ENCODE measurements around the gene EME1.
"Not testable (repeated sequence)": the region's sequence is repeated elsewhere in the genome, so short reads cannot be mapped to it uniquely, and the experiment has no call there.

EME1 gene

GRCh38 chr17:50372758-50373556 lies at the start of gene EME1, which contains the start of gene MRPL27:
Gene EME1, plus strand, starts transcription at chr17:50373229. Its CDS starts 1,980 bp downstream, at chr17:50375209.
Gene MRPL27, minus strand, starts transcription at chr17:50373184. Its CDS starts 14 bp downstream, at chr17:50373170.
- DNase-seq (ENCODE audit: low read depth in 2 of 2): peak; percentile 69 to 72

- DNase-seq (ENCODE audit: low read depth in 2 of 2): no peak
These were observed 47.1 kb upstream of the EME1 start for GRCh38 chr17:50325906-50326305.

GRCh38 chr17:50326831-50327364 lies 46.1 kb upstream of the EME1 start:
- no peak for DNase-seq (ENCODE audit: low read depth in 2 of 2)

- DNase-seq (ENCODE audit: low read depth in 2 of 2): no peak
These were observed 44.4 kb upstream of the EME1 start for GRCh38 chr17:50328363-50329325.

GRCh38 chr17:50329716-50330115 lies 43.3 kb upstream of the EME1 start:
- DNase-seq (ENCODE audit: low read depth in 2 of 2): no peak

- DNase-seq (ENCODE audit: low read depth in 2 of 2): no peak
These were observed 42.8 kb upstream of the EME1 start for GRCh38 chr17:50330151-50330775.

- DNase-seq (ENCODE audit: low read depth in 2 of 2): no peak
These were observed 41.8 kb upstream of the EME1 start for GRCh38 chr17:50331085-50331791.

- DNase-seq (ENCODE audit: low read depth in 2 of 2): no peak
These were observed 40.8 kb upstream of the EME1 start for GRCh38 chr17:50332196-50332595.

GRCh38 chr17:50333291-50334057 lies 39.6 kb upstream of the EME1 start:
- DNase-seq (ENCODE audit: low read depth in 2 of 2): not testable (repeated sequence)

GRCh38 chr17:50337956-50338355 lies 35.1 kb upstream of the EME1 start:
- no peak for DNase-seq (ENCODE audit: low read depth in 2 of 2)

GRCh38 chr17:50338645-50339044 lies 34.4 kb upstream of the EME1 start:
- DNase-seq (ENCODE audit: low read depth in 2 of 2): no peak

GRCh38 chr17:50339381-50339780 lies 33.6 kb upstream of the EME1 start:
- no peak for DNase-seq (ENCODE audit: low read depth in 2 of 2)

GRCh38 chr17:50344731-50345365 lies 28.2 kb upstream of the EME1 start:
- no peak for DNase-seq (ENCODE audit: low read depth in 2 of 2)

- DNase-seq (ENCODE audit: low read depth in 2 of 2): peak; percentile 84 to 85
These were observed 27.4 kb upstream of the EME1 start, which contains the start of gene XYLT2 for GRCh38 chr17:50345432-50346312. Gene XYLT2, plus strand, starts transcription at chr17:50346126. Its CDS starts 15 bp downstream, at chr17:50346141.

- peak in 1 of 2 donors; percentile 11 for DNase-seq (ENCODE audit: low read depth in 2 of 2)
These were observed 26.5 kb upstream of the EME1 start for GRCh38 chr17:50346313-50347116.

GRCh38 chr17:50347117-50347893 lies 25.7 kb upstream of the EME1 start:
- DNase-seq (ENCODE audit: low read depth in 2 of 2): no peak

GRCh38 chr17:50347894-50348291 lies 25.1 kb upstream of the EME1 start:
- DNase-seq (ENCODE audit: low read depth in 2 of 2): no peak

Data from stimulated activated CD8-positive, alpha-beta memory T cell treated with anti-CD3 and anti-CD28 coated beads, Interleukin-2, amount 100 ng/mL, for 1 hour (primary cell).